ENCODE measurements around the gene MKNK2. TPM values are rescaled to one million over a fixed set of nuclear protein-coding genes. Genes with fewer than 3 reads are reported as not detected.

The MKNK2 gene
- polyA plus RNA-seq, 1 donor (not counting 4 experiments of a cell fraction or from before 2014, with no cell fraction given), result 88.3 TPM

DNA sequence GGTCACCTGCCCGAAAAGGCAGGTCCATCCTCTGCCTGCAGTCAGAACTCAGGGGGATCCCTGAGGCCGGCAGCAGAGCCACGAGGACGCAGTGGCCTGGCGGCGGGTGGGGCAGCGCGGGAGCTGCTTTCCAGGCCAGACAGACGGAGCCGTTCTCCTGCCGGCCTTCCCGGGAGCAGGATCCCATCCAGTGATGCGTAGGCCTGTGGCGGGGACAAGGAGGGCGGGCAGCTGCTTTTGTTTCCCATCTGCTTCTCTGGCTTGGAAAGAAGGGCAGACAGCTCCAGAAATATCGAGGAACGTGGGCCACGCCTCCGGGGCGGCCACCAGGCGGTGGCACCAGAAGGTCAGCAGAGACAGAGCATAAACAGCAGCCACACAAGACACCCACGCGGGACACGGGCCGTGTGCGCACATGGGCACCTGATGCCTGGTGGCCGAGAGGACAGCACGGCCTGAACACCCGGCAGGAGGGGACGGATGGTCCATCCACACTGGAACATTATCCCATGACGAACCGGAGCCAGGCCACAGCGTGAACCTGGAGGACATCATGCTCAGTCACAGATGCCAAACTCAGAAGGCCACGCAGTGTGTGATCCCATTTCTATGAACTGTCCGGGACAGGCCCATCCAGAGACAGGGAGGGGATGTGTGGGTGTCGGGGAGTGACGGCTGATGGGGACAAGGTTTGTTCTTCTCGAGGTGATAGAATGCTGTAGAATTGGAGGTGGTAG, 13.9 kb upstream of the MKNK2 start:
- dilution Hi-C loops (cut with MboI; ENCODE audit: extremely low pct_ligation_motif_present, low sequenced_read_pairs), result no loop called here
- TF ChIP-seq, protein P1, sequence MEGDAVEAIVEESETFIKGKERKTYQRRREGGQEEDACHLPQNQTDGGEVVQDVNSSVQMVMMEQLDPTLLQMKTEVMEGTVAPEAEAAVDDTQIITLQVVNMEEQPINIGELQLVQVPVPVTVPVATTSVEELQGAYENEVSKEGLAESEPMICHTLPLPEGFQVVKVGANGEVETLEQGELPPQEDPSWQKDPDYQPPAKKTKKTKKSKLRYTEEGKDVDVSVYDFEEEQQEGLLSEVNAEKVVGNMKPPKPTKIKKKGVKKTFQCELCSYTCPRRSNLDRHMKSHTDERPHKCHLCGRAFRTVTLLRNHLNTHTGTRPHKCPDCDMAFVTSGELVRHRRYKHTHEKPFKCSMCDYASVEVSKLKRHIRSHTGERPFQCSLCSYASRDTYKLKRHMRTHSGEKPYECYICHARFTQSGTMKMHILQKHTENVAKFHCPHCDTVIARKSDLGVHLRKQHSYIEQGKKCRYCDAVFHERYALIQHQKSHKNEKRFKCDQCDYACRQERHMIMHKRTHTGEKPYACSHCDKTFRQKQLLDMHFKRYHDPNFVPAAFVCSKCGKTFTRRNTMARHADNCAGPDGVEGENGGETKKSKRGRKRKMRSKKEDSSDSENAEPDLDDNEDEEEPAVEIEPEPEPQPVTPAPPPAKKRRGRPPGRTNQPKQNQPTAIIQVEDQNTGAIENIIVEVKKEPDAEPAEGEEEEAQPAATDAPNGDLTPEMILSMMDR (optimal IDR thresholded peaks at IDR 0.05 in 1 of 3, IDR thresholded peaks at IDR 0.05 in 1 of 3, conservative IDR thresholded peaks at IDR 0.05 in 1 of 3; ENCODE audit: extremely low read depth in 1 of 3, insufficient read depth in 2 of 3, low read length in 3 of 3), result no peak
- no peak for TF ChIP-seq EZH2 (IDR thresholded peaks at IDR 0.05; ENCODE audit: low read length)
- Histone ChIP-seq H4K20me1 (ENCODE audit: control insufficient read depth, extremely low read depth, insufficient read depth, low read length) (no peaks in the 10 kb centered on the region), H3K36me3 (ENCODE audit: control insufficient read depth in 2 of 2, extremely low read depth in 1 of 2, insufficient read depth in 2 of 2, low read length in 2 of 2) (no peaks in the 10 kb centered on the region), H3K27ac (ENCODE audit: control insufficient read depth, insufficient read depth, low read length) (no peak overlapping the region), H3K4me3 (ENCODE audit: control insufficient read depth in 2 of 3, extremely low read depth in 1 of 3, insufficient read depth in 2 of 3, low read depth in 1 of 3, low read length in 3 of 3) (no peak overlapping the region), H3K27me3 (ENCODE audit: control insufficient read depth, extremely low read depth, insufficient read depth, low read length) (no peaks in the 10 kb centered on the region), H3K9me3 (ENCODE audit: control insufficient read depth, low read depth, low read length) (no peaks in the 10 kb centered on the region), H3K4me2 (ENCODE audit: control insufficient read depth, extremely low read depth, insufficient read depth, low read depth, low read length) (no peak overlapping the region), H3K9me1 (ENCODE audit: control insufficient read depth, extremely low read depth, insufficient read depth, low read length) (no peaks in the 10 kb centered on the region), H3K79me2 (ENCODE audit: control insufficient read depth, insufficient read depth, low read length) (no peaks in the 10 kb centered on the region), H2AFZ (ENCODE audit: control insufficient read depth, low read length) (no peak overlapping the region), H3K9ac (ENCODE audit: control insufficient read depth, extremely low read depth, insufficient read depth, low read length) (no peak overlapping the region), H3K4me1 (ENCODE audit: control insufficient read depth, extremely low read depth, insufficient read depth, low read length) (peaks cover 20% of the 10 kb centered on the region)
- FAIRE-seq (no peak), DNase-seq (ENCODE audit: low read depth, low spot score) (no peak)

- no peak overlapping the region for H2AFZ ChIP-seq (ENCODE audit: control insufficient read depth, low read length)
- H3K4me2 ChIP-seq (ENCODE audit: control insufficient read depth, extremely low read depth, insufficient read depth, low read depth, low read length), result no peak overlapping the region
- H3K27ac ChIP-seq (ENCODE audit: control insufficient read depth, insufficient read depth, low read length), result no peak overlapping the region
- no peaks in the 10 kb centered on the region for H4K20me1 ChIP-seq (ENCODE audit: control insufficient read depth, extremely low read depth, insufficient read depth, low read length)
- no peaks in the 10 kb centered on the region for H3K36me3 ChIP-seq (ENCODE audit: control insufficient read depth in 2 of 2, extremely low read depth in 1 of 2, insufficient read depth in 2 of 2, low read length in 2 of 2)
- no peaks in the 10 kb centered on the region for H3K9me1 ChIP-seq (ENCODE audit: control insufficient read depth, extremely low read depth, insufficient read depth, low read length)
- H3K4me1 ChIP-seq (ENCODE audit: control insufficient read depth, extremely low read depth, insufficient read depth, low read length), result peaks cover 26% of the 10 kb centered on the region
- no peak overlapping the region for H3K4me3 ChIP-seq (ENCODE audit: control insufficient read depth in 2 of 3, extremely low read depth in 1 of 3, insufficient read depth in 2 of 3, low read depth in 1 of 3, low read length in 3 of 3)
- no peaks in the 10 kb centered on the region for H3K79me2 ChIP-seq (ENCODE audit: control insufficient read depth, insufficient read depth, low read length)
- DNase-seq (ENCODE audit: low read depth, low spot score) (no peak), FAIRE-seq (no peak)
- no peaks in the 10 kb centered on the region for H3K27me3 ChIP-seq (ENCODE audit: control insufficient read depth, extremely low read depth, insufficient read depth, low read length)
- H3K9ac ChIP-seq (ENCODE audit: control insufficient read depth, extremely low read depth, insufficient read depth, low read length), result no peak overlapping the region
- H3K9me3 ChIP-seq (ENCODE audit: control insufficient read depth, low read depth, low read length), result no peaks in the 10 kb centered on the region
- no peak for TF ChIP-seq EZH2 (IDR thresholded peaks at IDR 0.05; ENCODE audit: low read length)
- TF ChIP-seq, protein P1 (optimal IDR thresholded peaks at IDR 0.05 in 1 of 3, IDR thresholded peaks at IDR 0.05 in 1 of 3, conservative IDR thresholded peaks at IDR 0.05 in 1 of 3; ENCODE audit: extremely low read depth in 1 of 3, insufficient read depth in 2 of 3, low read length in 3 of 3), result no peak
- dilution Hi-C loops (cut with MboI; ENCODE audit: extremely low pct_ligation_motif_present, low sequenced_read_pairs), result no loop called here
Observed at GRCh38 chr19:2064395-2064787, 13.3 kb upstream of the MKNK2 start.
